GM21526 (cell line): Measurements from ENCODE around the gene NCAPD3.
A peak's percentile ranks its signal among the peaks of the same experiment; 100 is the strongest.
"Not testable (repeated sequence)": the region's sequence is repeated elsewhere in the genome, so short reads cannot be mapped to it uniquely, and the experiment has no call there.

Experiments used
- ATAC-seq: cut with Tn5 transposase; IDR thresholded peaks from one replicate; pipeline ENCODE4 v1.9.1; 2021; ENCODE audit warnings: moderate library complexity; ENCODE audit not compliant: unreplicated experiment, low FRiP score

The NCAPD3 gene

GRCh38 chr11:134230339-134230738 is 6.6 kb upstream of the NCAPD3 start:
- no peak for ATAC-seq

DNA sequence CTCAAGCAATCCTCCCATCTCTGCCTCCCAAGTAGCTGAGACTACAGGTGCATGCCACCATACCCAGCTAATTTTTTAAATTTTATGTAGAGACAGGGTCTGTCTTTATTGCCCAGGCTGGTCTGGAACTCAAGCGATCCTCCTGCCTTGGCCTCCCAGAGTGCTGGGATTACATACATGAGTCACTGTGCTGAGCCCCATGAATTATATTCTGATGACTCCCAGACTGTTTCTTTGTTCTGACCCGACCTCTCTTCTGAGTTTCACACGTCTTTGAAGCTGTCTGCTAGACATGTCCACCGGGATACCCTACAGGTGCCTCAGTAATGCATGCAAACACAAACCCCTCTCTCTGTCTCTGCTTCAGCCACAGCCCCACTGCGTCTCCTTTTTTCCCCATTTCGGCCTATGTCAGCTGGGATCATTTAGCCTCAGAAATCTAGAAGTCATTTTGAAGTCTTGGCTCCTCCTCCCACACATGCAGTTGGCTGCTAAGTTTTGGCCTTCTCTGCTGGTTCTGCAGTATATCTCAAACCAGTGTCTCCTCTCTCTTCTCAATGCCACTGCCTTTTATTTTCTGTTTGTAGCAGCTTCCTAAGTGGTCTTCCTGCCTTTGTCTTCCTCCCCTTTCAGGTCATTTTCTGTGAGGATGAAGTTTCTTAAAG is 5.5 kb upstream of the NCAPD3 start:
- no peak for ATAC-seq

DNA sequence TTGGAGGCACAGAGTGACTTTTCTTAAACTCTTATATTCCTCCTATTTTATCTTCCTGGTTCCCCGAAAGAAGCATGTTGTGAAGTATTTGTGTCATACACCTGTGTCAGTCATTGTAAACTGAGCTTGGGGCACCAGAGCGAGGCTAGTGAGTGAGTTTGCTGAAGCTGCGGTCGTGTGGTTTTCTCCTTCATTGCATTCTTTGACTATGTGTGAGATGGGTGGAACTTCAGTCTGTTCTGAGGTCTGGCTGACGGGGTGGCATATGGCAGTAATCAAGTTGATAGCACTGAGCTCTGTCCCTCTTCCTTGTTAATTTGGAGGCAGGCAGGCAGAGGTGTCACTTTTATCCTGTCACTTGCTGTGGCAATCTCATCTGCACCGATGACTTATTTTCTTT is 4.9 kb upstream of the NCAPD3 start:
- ATAC-seq: peak; percentile 48

DNA sequence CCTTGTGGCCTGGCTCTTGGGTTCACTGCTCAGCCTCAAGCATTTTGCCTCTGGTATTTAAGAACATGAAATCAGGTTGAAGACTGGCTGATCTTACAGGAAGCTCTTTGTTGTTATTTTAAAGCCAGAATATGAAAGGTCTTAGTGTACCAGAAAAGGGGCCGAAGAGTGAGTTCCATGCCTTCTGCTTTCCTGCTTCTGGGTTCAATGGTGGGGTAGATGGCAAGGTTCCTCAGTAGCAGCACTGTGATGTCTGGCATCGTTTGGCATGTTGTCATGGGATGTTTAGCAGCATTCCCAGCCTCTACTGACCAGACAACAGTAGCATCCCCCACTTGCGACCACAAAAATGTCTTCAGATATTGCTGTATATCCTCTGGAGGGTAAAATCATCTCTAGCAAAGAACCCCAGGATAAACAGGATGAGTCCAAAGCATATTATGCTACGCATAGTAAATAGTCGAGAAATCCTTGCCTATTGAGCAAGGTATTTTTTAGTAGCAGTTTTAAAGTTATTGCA is 3.1 kb upstream of the NCAPD3 start:
- no peak for ATAC-seq

DNA sequence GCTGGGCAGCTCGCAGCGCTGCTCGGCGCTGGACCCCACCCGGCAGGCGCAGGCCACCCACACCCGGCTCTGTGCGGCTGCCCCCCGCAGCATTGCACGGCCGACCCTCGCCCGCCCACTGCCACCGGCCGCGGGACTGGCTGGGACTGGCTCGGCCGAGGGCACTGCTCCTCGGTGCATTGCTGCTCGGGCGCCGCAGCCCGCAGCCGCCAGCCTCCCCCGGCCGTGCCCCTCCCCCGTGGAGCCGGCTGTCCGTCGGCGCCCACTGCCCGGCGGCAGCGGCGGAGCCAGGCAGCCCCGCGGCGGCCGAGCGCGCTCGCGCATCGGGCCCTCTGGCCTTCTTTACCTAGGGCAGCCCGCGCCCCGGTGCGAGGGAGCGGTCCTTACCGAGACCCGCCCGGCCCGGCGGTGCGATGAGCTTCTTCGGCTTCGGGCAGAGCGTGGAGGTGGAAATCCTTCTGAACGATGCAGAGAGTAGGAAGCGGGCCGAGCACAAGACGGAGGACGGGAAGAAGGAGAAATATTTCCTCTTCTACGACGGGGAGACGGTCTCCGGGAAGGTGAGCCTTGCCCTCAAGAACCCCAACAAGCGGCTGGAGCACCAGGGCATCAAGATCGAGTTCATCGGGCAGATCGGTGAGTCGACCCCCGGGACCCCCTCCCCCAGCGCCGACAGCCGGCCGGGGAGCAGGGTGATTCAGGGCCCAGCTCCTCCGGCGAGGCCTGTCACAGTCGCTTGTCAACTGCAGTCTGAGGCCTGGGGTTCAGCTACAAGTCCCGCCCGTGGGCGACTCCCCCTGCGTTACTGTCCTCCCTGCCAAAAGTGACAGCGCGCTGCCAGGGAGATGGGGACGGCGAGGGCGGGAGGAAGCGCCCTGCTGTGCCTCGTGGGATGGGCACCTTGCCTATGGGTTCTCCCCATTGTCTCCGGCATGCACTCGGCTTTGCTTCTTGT is 1.2 kb upstream of the NCAPD3 start:
- ATAC-seq: peak; percentile 18

DNA sequence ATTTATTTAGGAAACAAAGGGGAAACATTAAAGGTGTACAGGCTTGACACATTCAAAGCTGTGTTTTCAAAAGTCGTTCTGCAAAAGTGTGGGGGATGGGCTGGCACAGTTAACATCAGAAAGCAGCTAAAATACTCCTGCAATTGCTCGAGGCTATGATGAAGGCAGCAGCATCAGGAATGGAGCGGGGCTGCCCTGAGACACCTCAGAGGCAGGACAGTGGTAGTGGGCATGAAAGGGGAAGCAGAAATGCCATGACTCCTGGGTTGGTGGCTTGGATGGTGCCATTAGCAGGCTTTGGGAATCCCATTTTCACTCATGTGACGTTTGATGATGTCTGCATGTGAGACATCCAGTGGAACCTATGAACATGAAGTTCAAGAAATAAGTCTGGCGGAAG is 646 bp downstream of the NCAPD3 start:
- no peak for ATAC-seq

DNA sequence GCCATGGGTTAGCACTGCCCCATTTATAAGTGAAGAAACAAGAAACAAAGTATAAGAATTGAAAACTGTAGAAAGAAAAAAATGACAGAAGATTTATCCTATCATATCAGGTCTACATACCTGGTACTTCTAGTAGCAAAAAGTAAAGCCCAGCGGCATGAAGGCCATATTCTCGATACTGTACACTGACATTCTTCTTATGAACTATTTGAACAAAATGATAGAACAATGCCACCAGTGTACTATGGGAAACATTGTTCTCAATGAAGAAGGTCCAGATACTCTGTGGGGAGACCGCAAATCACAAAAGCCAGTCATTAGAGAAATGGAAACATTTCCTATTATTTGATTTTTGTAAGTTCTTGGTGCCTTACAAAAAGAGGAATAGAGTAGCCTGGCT is 7.0 kb downstream of the NCAPD3 start:
- ATAC-seq: no peak

- no peak for ATAC-seq
Observed at GRCh38 chr11:134215836-134216235, 7.9 kb downstream of the NCAPD3 start.

GRCh38 chr11:134207538-134208239 is 16.1 kb downstream of the NCAPD3 start:
- ATAC-seq: no peak

- no peak for ATAC-seq
Observed at GRCh38 chr11:134206185-134206584, 17.6 kb downstream of the NCAPD3 start.

DNA sequence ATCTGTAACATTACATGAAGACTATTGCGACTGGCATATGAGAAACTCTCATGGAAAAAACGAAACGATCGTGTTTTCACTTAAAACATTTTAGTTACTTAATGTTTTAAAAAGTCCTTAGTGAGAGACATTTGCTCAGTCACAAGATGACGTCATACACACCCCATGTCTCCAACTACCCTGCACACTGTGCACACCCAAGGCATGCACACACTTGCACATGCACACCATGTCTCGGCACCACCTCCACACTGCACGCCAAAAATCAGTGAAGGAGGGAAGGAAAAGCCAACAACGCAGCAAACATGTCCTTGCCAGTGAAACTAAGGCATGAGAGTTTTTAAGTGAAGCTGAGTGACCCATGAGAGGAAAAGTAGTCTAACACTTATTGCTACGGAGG is 18.0 kb downstream of the NCAPD3 start:
- no peak for ATAC-seq

DNA sequence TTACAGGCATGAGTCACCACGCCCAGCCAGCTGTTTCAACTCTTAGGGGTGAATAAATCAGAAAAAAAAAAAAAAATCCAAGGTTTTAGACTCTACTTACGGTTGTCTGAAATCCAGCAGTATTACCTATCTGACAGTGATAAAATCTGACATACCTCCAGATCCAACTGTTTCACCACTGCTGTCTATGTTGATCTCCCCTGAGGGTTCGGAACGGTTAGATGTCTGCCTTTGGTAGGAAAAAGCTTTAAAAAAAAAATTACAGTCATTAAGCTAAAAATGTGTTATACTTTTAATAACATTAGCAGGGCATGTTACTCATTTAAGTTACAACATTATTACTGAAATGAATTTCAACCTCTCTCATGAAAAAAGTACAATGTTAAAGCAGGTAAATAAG is 21.1 kb downstream of the NCAPD3 start:
- ATAC-seq: no peak

DNA sequence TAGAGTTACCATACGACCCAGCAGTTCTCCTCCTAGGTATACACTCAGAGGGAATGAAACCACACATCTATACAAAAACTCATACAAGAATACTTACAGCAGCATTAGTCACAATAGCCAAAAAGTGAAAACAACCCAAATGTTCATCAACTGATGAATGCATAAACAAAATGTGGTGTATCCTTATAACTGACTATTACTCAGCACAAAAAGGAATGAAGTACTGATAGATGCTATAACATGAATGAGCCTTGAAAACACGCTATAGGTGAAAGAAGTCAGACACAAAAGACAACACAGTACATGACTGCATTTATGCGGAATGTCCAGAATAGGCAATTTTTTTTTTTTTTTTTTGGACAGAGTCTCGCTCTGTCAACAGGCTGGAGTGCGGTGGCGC is 23.1 kb downstream of the NCAPD3 start:
- ATAC-seq: no peak

DNA sequence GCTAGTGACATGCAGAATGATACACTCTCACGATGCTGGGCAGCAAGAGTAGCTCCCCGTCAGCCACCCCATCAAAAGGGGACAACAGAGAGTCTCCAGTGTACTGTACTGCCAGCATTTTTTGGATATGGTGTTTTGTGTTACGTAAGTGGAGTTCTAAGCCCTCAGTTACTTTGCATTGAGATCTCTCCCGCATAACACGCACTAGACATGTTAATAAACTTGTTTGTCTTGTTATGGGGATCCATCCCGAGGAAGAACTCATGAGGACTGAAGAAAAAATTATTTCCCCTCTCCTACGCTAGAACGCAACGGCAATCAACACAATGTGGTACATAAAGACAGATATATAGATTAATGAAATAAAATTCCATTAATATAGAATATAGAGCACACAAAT is 24.2 kb downstream of the NCAPD3 start:
- ATAC-seq: no peak

DNA sequence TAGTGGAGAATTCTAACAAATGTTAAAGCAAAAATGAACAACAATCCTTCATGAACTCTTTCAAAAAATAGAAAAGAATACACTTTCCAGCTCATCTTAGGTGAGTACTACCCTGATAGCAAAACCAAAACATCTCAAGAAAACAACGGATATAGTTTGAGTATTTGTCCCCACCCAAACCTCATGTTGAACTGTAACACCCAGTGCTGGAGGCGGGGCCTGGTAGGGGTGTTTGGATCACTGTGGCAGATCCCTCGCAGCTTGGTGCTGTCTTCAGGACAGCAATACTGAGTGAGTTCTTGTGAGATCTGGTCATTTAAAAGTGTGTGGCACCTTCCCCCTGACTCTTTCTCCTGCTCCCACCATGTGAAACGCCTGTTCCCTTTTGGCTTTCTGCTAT is 27.0 kb downstream of the NCAPD3 start:
- no peak for ATAC-seq

DNA sequence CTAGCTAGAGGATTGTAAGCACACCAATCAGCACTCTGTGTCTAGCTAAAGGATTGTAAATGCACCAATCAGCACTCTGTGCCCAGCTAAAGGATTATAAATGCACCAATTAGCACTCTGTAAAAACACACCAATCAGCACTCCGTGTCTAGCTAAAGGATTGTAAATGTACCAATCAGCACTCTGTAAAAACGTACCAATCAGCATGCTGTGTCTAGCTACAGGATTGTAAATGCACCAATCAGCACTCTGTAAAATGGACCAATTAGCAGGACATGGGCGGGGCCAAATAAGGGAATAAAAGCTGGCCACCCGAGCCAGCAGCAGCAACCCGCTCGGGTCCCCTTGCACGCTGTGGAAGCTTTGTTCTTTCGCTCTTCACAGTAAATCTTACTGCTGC is 35.7 kb downstream of the NCAPD3 start:
- ATAC-seq: not testable (repeated sequence)

GRCh38 chr11:134181707-134182106 is 42.1 kb downstream of the NCAPD3 start:
- no peak for ATAC-seq

GRCh38 chr11:134178032-134178674 is 45.6 kb downstream of the NCAPD3 start:
- ATAC-seq: no peak

DNA sequence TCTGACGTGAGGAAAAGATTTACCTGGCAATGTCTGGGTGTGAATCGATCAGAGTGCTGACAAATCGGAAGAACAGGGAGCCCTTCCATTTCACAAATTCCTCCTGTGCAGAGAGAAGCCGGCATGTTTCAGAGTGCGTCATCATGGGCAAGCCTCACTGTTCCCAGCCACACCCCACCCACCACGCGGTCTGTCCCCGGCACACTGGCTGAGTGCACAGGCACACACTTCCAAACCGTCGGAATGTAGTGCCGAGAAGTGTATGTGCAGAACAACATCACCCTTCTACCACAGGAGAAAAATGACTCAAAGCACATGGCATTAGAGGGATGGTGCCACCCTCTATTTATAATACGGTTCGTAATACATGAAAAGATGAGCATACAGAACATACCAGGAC is 47.5 kb downstream of the NCAPD3 start:
- ATAC-seq: no peak

GRCh38 chr11:134173296-134173695 is 50.5 kb downstream of the NCAPD3 start:
- ATAC-seq: no peak

DNA sequence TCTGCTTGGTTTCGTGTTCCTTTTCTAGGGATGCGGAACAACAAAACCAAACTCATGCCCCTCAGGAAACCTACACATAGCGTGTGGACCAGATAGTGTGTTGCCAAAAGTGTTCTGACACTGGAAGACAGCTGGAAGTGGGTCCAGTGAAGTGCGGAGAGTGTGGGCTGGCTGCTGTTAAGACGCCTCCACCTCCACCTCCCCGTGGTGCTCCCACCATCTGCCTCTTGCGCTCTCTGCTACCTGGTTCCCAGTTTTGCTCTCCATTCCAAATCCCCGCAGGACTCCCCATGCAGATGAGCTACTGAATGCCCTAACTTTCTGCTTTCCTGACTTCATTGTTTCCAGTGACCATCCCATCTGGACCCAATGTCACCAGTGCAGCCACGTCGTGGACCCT is 51.8 kb downstream of the NCAPD3 start:
- ATAC-seq: no peak
